Measurements from ENCODE around the gene ZBED2. TPM values are rescaled to one million over a fixed set of nuclear protein-coding genes. Genes with fewer than 3 reads are reported as not detected.

ZBED2 gene
- total and polyA plus RNA-seq, 12 donors: 0.11 TPM; not detected in 11

- H3K27me3 ChIP-seq: no peaks in the 10 kb centered on the region
- no peak overlapping the region for H3K4me3 ChIP-seq
- no peak overlapping the region for H3K27ac ChIP-seq
- no peaks in the 10 kb centered on the region for H3K9me3 ChIP-seq (replicated peaks in 1 of 3)
- TF ChIP-seq POLR2A (IDR thresholded peaks at IDR 0.05) (no peak), CTCF (IDR thresholded peaks at IDR 0.05) (no peak)
- intact Hi-C loops (cut with DNase I): no loop called here
- DNase-seq: no peak
- WGBS, 4 donors: 70 to 87% (median 73%) methylated on average over 1 of the region's 1 CpG
- no peaks in the 10 kb centered on the region for H3K36me3 ChIP-seq (replicated peaks in 1 of 2)
- H3K4me1 ChIP-seq (replicated peaks in 1 of 2): no peaks in the 10 kb centered on the region
Measured at GRCh38 chr3:111582120-111582474, 13.0 kb downstream of the ZBED2 start.

- no peaks in the 10 kb centered on the region for H3K4me1 ChIP-seq (replicated peaks in 1 of 2)
- no peaks in the 10 kb centered on the region for H3K36me3 ChIP-seq (replicated peaks in 1 of 2)
- H3K9me3 ChIP-seq (replicated peaks in 1 of 3): no peaks in the 10 kb centered on the region
- DNase-seq: no peak
- intact Hi-C loops (cut with DNase I): no loop called here
- H3K27me3 ChIP-seq: no peaks in the 10 kb centered on the region
- WGBS, 4 donors: 84 to 92% (median 89%) methylated on average over 2 of the region's 2 CpGs
- H3K4me3 ChIP-seq: no peak overlapping the region
- no peak overlapping the region for H3K27ac ChIP-seq
- TF ChIP-seq POLR2A (IDR thresholded peaks at IDR 0.05) (no peak), CTCF (IDR thresholded peaks at IDR 0.05) (no peak)
Measured at GRCh38 chr3:111581403-111582119, 13.6 kb downstream of the ZBED2 start.

GRCh38 chr3:111579495-111579894, 15.7 kb downstream of the ZBED2 start:
- no peak for TF ChIP-seq CTCF (IDR thresholded peaks at IDR 0.05)
- no peak for TF ChIP-seq POLR2A (IDR thresholded peaks at IDR 0.05)
- no peak overlapping the region for H3K4me3 ChIP-seq
- no peaks in the 10 kb centered on the region for H3K9me3 ChIP-seq (replicated peaks in 1 of 3)
- H3K36me3 ChIP-seq (replicated peaks in 1 of 2): no peaks in the 10 kb centered on the region
- no peaks in the 10 kb centered on the region for H3K27me3 ChIP-seq
- WGBS, 4 donors: 72 to 89% (median 83%) methylated on average over 5 of the region's 5 CpGs
- no peaks in the 10 kb centered on the region for H3K4me1 ChIP-seq (replicated peaks in 1 of 2)
- no peak for DNase-seq
- intact Hi-C loops (cut with DNase I): no loop called here
- H3K27ac ChIP-seq: no peak overlapping the region

- Histone ChIP-seq H3K27me3 (no peaks in the 10 kb centered on the region), H3K4me3 (no peak overlapping the region), H3K4me1 (replicated peaks in 1 of 2) (no peaks in the 10 kb centered on the region), H3K36me3 (replicated peaks in 1 of 2) (no peaks in the 10 kb centered on the region), H3K27ac (no peak overlapping the region), H3K9me3 (replicated peaks in 1 of 3) (no peaks in the 10 kb centered on the region)
- intact Hi-C loops (cut with DNase I): no loop called here
- no peak for DNase-seq
- TF ChIP-seq CTCF (IDR thresholded peaks at IDR 0.05) (no peak), POLR2A (IDR thresholded peaks at IDR 0.05) (no peak)
- WGBS, 4 donors: 89 to 92% (median 91%) methylated on average over 4 of the region's 4 CpGs
Measured at GRCh38 chr3:111578867-111579266, 16.3 kb downstream of the ZBED2 start.
